ENCODE data around the gene IQGAP1. TPM values are rescaled to one million over a fixed set of nuclear protein-coding genes. Genes with fewer than 3 reads are reported as not detected.

The IQGAP1 gene
- total and polyA plus RNA-seq, 2 of the 13 experiments (the other 11 are each of a cell fraction or from before 2014, with no cell fraction given) = 29.5 to 37.9 TPM

DNA sequence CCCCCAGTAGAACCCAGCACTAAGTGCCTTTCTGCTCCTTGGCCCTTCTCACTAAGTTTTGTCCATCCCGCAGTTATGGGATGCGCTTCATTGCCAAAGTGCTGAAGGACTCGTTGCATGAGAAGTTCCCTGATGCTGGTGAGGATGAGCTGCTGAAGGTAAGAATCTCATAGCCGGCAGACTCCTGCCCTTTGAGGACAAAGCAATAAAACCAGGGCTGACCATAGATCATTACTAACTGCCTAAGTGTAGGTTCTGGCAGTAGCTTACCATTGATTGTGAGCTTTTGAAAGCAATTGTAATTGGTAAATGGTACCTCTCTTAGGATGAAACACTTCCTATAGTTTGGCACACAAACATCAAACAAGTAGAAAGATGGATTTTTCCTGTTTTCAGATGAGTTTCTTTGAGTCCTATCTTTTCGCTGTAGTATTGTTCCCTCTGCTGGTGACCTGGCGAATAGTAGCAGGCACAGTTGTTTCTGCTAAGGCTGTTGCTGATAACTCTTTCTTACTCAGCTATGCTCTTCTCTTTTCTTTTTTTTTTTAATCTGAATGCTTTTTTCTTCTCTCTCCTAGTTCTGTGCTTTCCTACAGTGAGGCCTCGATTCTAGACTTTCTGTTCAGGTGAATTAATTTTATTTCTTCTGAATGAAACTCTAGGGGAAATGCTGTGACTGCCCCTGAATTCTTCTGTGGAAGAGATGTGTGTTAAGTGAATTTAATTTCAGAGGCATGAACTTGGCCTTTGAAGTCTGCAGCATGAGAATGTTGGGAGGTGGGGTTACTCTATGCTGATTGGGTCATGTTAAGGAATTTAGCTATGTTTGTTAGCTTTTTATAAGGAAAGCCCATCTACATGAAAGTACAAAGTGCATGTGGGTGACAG, 94.3 kb downstream of the IQGAP1 start (continued):
- TF ChIP-seq NCOR1 (IDR thresholded peaks at IDR 0.05; ENCODE audit: borderline replicate concordance, low read length) = peak; percentile 66; the same call in 1 of the 2 replicates
- TF ChIP-seq, protein P1, sequence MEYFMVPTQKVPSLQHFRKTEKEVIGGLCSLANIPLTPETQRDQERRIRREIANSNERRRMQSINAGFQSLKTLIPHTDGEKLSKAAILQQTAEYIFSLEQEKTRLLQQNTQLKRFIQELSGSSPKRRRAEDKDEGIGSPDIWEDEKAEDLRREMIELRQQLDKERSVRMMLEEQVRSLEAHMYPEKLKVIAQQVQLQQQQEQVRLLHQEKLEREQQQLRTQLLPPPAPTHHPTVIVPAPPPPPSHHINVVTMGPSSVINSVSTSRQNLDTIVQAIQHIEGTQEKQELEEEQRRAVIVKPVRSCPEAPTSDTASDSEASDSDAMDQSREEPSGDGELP (IDR thresholded peaks at IDR 0.05; ENCODE audit: borderline replicate concordance, low read depth) = no peak
- TF ChIP-seq MXD3 (CRISPR knock-in tag; IDR thresholded peaks at IDR 0.05) = no peak
- no peak for TF ChIP-seq ZNF33A (CRISPR knock-in tag; IDR thresholded peaks at IDR 0.05; ENCODE audit: borderline replicate concordance)
- no peak for TF ChIP-seq ZXDC (CRISPR knock-in tag; IDR thresholded peaks at IDR 0.05)
- TF ChIP-seq, protein P2, sequence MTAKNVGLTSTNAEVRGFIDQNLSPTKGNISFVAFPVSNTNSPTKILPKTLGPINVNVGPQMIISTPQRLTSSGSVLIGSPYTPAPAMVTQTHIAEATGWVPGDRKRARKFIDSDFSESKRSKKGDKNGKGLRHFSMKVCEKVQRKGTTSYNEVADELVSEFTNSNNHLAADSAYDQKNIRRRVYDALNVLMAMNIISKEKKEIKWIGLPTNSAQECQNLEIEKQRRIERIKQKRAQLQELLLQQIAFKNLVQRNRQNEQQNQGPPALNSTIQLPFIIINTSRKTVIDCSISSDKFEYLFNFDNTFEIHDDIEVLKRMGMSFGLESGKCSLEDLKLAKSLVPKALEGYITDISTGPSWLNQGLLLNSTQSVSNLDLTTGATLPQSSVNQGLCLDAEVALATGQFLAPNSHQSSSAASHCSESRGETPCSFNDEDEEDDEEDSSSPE (CRISPR knock-in tag; IDR thresholded peaks at IDR 0.05) = 0 out of 2 replicates have a peak, but pooled peaks have one; percentile 32
- no peak for TF ChIP-seq ZKSCAN8 (CRISPR knock-in tag; IDR thresholded peaks at IDR 0.05; ENCODE audit: borderline replicate concordance)
- peak; percentile 85 for TF ChIP-seq NR2F6 (IDR thresholded peaks at IDR 0.05)
- peak; percentile 88 for TF ChIP-seq NR2F6 (CRISPR knock-in tag; IDR thresholded peaks at IDR 0.05)
- TF ChIP-seq RBM39 (IDR thresholded peaks at IDR 0.05; ENCODE audit: low read depth, low read length, poor library complexity, severe bottlenecking) = no peak
- TF ChIP-seq ZNF124 (CRISPR knock-in tag; IDR thresholded peaks at IDR 0.05) = no peak
- no peak for TF ChIP-seq FOSL1 (CRISPR knock-in tag; IDR thresholded peaks at IDR 0.05; ENCODE audit: borderline replicate concordance)
- no peak for TF ChIP-seq ZNF512B (CRISPR knock-in tag; IDR thresholded peaks at IDR 0.05; ENCODE audit: borderline replicate concordance)
- no peak for TF ChIP-seq NFE2 (CRISPR knock-in tag; IDR thresholded peaks at IDR 0.05)
- TF ChIP-seq ZC3H4 (CRISPR knock-in tag; IDR thresholded peaks at IDR 0.05; ENCODE audit: borderline replicate concordance) = no peak
- TF ChIP-seq CTCF (CRISPR knock-in tag; IDR thresholded peaks at IDR 0.05) = peak; percentile 83
- TF ChIP-seq CREM (IDR thresholded peaks at IDR 0.05) = 0 out of 2 replicates have a peak, but pooled peaks have one; percentile 21
- TF ChIP-seq CREM (CRISPR knock-in tag; IDR thresholded peaks at IDR 0.05) = no peak
- no peak for TF ChIP-seq ZNF232 (CRISPR knock-in tag; IDR thresholded peaks at IDR 0.05; ENCODE audit: borderline replicate concordance)

All from HepG2 (cell line).